ENCODE results near the gene CARD14.

CARD14 gene

GRCh38 chr17:80246726-80247125, 76.9 kb downstream of the CARD14 start:
- Histone ChIP-seq H3K36me3 (ENCODE audit: control insufficient read depth, insufficient read depth, low read length) (no peaks in the 10 kb centered on the region), H2AFZ (no peak overlapping the region)
- no peak for TF ChIP-seq CTCF (IDR thresholded peaks at IDR 0.05)

GRCh38 chr17:80247561-80247960, 77.7 kb downstream of the CARD14 start:
- H3K36me3 ChIP-seq (ENCODE audit: control insufficient read depth, insufficient read depth, low read length), result no peaks in the 10 kb centered on the region
- peaks cover 2% of the 10 kb centered on the region for H3K4me1 ChIP-seq
- no peaks in the 10 kb centered on the region for H3K9me3 ChIP-seq (ENCODE audit: control insufficient read depth, low read length)
- no peaks in the 10 kb centered on the region for H3K79me2 ChIP-seq
- TF ChIP-seq CTCF (IDR thresholded peaks at IDR 0.05), result no peak
- H3K4me2 ChIP-seq (ENCODE audit: low read length), result no peak overlapping the region
- H3K9ac ChIP-seq, result no peak overlapping the region
- H3K4me3 ChIP-seq (ENCODE audit: low read depth, low read length), result no peak overlapping the region
- H3K27me3 ChIP-seq (ENCODE audit: control insufficient read depth, insufficient read depth, low read length), result no peaks in the 10 kb centered on the region
- H3K27ac ChIP-seq, result no peak overlapping the region
- no peak overlapping the region for H2AFZ ChIP-seq

More at GRCh38 chr17:80246726-80247125, 76.9 kb downstream of the CARD14 start:
- Histone ChIP-seq H3K4me2 (ENCODE audit: low read length) (no peak overlapping the region), H3K27ac (no peak overlapping the region), H3K4me1 (no peaks in the 10 kb centered on the region), H3K79me2 (no peaks in the 10 kb centered on the region), H3K27me3 (ENCODE audit: control insufficient read depth, insufficient read depth, low read length) (no peaks in the 10 kb centered on the region), H3K9me3 (ENCODE audit: control insufficient read depth, low read length) (no peaks in the 10 kb centered on the region), H3K9ac (no peak overlapping the region), H3K4me3 (ENCODE audit: low read depth, low read length) (no peak overlapping the region)

GRCh38 chr17:80248001-80248893, 78.4 kb downstream of the CARD14 start:
- no peak overlapping the region for H3K9ac ChIP-seq
- H3K36me3 ChIP-seq (ENCODE audit: control insufficient read depth, insufficient read depth, low read length), result no peaks in the 10 kb centered on the region
- no peak overlapping the region for H3K4me2 ChIP-seq (ENCODE audit: low read length)
- no peak for TF ChIP-seq CTCF (IDR thresholded peaks at IDR 0.05)
- no peaks in the 10 kb centered on the region for H3K9me3 ChIP-seq (ENCODE audit: control insufficient read depth, low read length)
- H2AFZ ChIP-seq, result no peak overlapping the region
- H3K79me2 ChIP-seq, result no peaks in the 10 kb centered on the region
- H3K27me3 ChIP-seq (ENCODE audit: control insufficient read depth, insufficient read depth, low read length), result no peaks in the 10 kb centered on the region
- no peak overlapping the region for H3K4me3 ChIP-seq (ENCODE audit: low read depth, low read length)
- no peak overlapping the region for H3K27ac ChIP-seq
- peaks cover 9% of the 10 kb centered on the region for H3K4me1 ChIP-seq

- Histone ChIP-seq H3K27ac (no peak overlapping the region), H3K27me3 (ENCODE audit: control insufficient read depth, insufficient read depth, low read length) (no peaks in the 10 kb centered on the region), H3K4me1 (peaks cover 16% of the 10 kb centered on the region), H3K9ac (no peak overlapping the region), H3K79me2 (no peaks in the 10 kb centered on the region), H3K4me2 (ENCODE audit: low read length) (no peak overlapping the region), H3K9me3 (ENCODE audit: control insufficient read depth, low read length) (no peaks in the 10 kb centered on the region), H3K4me3 (ENCODE audit: low read depth, low read length) (no peak overlapping the region), H3K36me3 (ENCODE audit: control insufficient read depth, insufficient read depth, low read length) (no peaks in the 10 kb centered on the region), H2AFZ (no peak overlapping the region)
- TF ChIP-seq CTCF (IDR thresholded peaks at IDR 0.05), result no peak
Measured at GRCh38 chr17:80248894-80249710, 79.3 kb downstream of the CARD14 start.
